GM18507 (cell line): ENCODE data around the gene CDH11.

ENCODE experiments used
- DNase-seq: peaks from one replicate; pipeline ENCODE4 v3.0.0; 2011; ENCODE audit warnings: low read depth; ENCODE audit not compliant: insufficient read length; ENCODE audit errors: extremely low spot score
- FAIRE-seq: peaks from 2 replicates; lab custom pipeline; 2011; peaks lifted over from hg19 to GRCh38; lab: Jason Lieb, UNC

CDH11 gene

DNA sequence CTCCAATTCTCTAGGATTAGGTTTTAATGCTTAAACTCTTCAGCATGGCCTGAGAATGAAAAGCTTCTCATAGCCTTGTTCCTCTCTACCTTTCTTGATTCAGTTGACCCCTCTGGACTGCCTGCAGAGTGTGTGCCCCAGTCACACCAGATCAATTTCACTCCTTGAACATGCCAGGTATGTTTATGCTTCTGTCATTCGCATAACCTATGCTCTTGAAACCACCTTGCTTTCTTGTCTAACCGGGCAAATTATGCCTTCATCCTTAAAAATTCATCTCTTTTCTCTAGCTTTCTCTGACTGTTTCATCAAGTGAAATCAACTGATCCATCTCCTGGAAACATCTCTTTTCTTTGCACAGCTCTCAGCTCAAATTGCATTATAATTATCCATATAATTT lies 42.3 kb downstream of the CDH11 start:
- no peak for DNase-seq
- no peak for FAIRE-seq

DNA sequence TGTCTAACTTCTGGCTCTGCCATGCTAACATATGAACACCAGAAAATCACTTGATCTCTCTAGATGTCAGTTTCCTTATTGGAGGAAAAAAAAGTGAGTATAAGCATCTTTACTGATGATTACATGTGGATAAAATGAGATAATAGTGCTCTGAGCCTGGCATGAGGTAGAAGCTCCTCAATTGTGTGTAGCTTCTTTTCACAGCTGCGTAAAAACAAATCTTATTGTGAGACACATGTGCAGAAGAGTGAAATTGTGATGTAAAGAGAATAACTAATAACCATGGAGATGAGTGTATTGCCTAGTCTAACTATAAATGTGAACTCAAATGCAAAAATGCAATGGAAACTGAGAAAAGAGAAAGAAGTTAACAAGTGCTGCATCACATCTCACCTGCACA lies 44.7 kb downstream of the CDH11 start:
- FAIRE-seq = no peak
- DNase-seq = no peak

DNA sequence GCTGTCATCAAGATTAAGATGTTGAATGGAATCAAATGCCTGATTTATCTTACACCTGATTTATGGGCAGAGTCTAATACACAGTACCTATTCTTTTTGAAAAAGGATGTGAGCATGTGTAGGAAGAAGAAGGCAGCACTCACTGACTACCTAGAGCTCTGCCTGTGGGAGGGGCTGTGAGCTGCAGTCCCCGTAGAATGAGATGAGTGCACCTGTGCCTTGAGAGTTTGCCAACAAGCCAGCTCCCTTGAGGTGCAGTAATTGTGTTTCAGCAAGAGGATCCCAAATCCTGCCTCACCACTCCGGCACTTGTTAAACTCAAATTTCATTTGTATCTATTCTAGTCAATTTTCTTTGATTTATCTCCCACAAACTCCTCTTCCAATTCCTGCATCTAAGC lies 46.0 kb downstream of the CDH11 start:
- DNase-seq (no peak), FAIRE-seq (no peak)

DNA sequence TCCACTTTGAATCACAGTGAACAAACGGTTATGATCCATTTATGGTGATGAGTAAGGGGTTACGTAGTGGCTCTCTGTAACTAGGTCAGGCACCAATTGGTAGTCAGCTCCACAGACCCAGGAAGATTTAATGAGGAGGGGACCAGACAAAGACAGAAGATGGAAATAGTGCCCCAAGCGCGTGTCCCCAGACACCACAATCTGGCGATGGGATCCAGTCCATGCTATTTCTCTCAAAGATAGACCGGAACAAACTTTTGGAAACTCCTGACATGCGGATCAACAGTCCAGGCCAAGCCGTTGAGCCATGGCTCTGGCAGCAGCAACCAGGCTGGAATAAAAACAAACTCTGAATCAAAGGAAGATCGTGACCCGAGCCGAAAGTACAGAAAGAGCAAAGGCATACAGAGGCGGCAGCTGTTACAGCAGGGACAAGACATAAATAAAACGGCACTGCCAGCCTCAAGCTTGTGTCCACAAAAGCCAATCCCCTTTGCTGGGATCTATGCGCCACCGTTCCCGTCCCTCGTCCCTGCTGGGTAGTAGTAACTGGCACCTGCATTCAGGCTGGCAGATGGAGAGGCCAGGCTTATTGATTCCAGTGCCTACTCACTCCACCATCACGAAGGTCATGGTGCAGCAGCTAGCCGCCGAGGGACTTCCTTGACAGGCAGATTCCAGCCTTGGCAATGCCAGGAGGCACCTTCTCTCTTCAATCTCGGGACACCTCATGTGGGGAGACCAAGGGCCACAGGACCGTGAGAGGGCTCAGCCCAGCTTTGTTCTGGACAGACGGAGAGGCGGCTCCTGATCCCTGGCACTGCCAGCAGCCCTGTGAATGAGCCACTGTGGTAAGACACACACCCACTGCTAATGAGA lies 50.2 kb downstream of the CDH11 start:
- no peak for FAIRE-seq
- DNase-seq = no peak

DNA sequence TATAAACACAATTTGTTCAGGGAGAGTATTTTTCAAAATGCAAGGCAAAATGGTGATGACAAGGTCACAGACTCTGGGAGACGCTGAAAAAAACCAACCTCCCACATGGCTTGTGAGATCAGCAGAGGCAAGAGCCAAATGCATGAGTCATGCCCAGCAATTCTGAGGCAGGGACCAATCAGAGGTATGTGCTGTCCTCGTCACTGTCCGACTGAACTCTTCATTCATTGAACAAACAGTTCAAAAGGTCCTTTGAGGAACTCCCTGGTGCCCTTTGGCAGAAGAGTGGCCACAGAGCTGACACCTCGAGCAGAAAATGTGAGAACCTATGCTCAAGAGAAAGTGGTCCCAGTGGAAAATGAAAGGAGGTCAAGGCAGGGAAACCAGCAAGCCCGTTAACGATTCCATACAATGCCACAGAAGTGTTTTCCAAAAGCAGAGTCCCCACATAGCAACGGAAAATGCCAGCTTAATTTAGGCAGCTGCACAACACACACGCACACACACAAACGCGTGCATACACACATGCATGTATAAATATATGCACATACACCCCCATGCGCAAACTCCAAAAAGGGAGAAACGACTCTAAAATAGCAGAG lies 50.9 kb downstream of the CDH11 start:
- DNase-seq (no peak), FAIRE-seq (no peak)

DNA sequence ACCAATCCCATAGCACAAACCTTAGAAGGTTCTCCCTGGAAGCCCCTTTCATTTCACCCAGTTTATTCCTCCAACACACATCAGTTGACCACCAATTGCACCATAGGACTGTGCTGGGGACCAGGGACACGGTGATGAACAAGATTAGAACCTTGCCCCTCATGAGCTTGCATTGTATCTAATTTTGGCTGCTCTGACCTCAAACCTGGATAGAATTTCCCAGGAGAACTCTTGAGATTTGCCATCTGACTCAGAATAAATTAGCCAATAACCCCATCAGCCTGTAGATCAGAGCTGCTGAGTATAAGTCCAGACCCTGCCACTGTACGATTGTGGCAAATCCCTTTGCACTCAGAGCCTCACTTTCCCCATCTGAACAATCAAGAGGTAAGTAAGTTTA lies 52.1 kb downstream of the CDH11 start:
- FAIRE-seq (no peak), DNase-seq (no peak)

DNA sequence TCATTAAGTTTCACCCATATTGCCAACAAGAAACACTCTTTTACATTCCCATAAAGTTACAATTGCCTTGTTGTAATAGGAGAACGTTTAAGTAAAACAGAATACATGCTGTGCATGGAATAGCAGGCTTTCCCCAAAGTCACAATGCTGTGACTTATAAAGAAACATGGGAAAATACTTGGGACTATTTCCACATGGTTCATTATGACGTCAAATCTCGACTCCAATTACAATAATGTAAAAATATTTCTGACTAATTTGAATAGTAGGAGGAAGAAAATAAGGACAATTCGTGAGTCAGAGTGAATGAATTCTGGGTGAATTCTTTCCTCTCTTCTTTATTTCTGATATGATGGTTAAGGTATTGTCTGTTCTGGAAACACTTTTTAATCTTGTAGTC lies 52.8 kb downstream of the CDH11 start:
- DNase-seq = no peak
- FAIRE-seq = no peak

DNA sequence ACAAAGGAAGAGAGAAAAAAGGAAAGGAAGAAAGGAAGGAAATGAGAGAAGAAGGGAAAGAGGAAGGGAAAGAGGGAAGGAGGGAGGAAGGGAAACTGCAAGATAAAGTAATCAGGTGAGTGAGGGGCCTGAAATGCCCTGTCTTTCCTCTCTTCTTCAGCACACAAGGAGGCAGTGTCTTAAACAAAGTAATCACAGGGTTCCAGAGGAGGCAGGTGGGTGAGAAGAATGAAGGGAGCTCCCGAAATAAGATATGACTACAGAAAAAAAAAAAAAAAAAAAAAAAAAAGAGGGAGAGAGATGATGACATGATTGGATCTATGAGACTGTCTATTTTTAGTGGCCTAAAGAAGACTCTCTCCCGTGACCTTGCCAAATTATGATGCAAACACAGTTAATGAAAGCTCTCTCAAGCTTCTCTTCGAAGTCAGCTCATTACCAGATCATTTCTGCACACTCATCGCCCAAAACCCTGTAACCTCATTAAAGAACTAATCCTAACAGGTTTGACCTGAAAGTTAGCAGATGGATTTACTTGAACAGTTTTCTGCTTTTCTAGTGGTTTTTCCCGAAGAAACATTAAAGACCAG lies 53.6 kb downstream of the CDH11 start:
- DNase-seq = no peak
- no peak for FAIRE-seq

DNA sequence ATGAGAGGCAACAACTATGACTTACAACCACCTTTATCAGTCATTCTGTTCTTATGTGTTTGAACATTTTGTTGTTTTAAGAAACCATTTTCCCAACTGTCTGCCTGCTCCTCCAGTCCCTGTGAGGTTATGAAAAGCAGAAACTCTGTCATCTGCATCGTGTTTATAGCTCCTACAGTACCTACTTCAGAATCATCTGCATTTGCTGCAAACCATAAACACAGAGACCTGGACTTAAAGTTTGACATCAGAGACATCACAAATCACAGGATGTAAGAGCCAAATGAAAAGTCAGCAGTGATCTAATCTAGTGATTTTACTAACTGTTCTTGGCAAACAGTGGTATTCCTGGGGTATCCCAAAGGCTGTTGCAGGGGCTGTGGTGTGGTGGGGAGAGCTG lies 55.2 kb downstream of the CDH11 start:
- DNase-seq (no peak), FAIRE-seq (no peak)

DNA sequence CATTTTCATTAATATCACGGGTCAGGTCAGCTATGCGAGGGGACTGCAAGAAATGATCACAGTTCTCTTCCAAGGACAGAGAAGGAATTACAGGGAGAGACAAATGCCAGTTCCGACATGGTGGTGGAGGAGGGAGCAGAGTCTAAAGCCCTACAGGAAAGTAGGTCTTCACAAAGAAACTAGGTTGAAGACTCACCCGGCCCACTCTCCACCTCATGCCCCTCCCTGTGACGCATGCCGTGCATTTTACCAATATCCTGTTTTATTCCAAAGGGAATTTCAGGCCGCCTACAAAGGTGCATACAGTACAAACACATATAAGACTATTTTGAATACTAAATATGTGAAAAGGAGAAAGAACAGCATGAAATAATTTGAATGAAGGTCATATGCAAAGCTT lies 56.8 kb downstream of the CDH11 start:
- FAIRE-seq (no peak), DNase-seq (no peak)

DNA sequence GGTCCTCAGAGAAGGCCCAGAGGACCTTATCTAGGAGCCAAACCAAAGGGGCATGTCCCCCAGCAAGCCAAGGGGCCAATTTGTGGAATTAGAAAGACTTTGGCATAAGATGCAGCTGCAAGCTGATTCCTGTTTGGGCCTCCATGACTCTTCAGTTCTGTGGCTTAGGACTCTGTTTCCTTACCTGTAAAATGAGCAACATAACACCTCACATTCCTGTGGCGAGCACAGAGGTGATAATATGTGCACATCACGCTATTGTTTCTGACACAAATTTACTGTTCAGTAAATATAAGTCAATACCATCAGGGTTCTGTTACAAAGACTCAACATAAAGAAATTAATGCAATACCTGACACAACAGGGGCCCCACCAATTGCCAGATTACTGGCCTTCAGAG lies 57.7 kb downstream of the CDH11 start:
- FAIRE-seq (no peak), DNase-seq (no peak)

DNA sequence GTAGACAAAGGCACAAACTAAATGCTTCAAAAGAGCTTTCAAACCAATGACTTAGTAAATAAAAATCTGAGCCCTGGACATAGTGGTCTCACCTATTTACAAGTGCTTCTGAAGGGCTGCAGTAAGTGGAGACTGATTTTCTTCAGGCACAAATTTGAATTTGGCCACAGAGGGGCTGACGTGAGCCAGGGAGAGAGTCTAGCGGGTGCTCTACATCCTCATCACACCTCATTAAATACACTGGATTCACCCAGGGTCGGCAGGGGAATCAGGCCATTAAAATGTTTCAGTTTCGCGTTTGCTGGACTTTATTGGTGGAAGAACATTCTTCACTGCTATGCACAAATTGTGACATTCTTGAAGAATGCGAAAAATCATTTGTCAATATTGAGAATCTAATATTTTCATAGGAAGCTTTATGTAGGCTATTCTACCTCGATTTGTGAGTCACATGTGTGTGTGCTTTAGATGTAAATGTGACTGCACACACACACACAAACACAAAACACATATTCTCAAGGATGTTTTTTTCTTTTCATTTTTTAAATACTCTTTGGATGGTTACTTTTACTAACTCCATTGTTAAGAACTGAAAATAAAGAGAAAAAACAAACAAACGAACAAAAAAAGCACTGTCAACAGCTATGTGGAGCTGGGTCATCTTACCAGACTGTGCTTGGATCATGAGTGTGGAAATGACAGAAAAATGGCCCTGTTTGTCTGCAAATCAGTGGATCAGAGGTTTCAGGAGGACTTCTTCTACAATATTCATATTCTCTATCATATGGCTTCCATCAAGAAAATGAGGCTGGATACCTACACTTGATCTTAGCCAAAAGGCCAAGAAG lies 58.9 kb downstream of the CDH11 start:
- no peak for FAIRE-seq
- no peak for DNase-seq

DNA sequence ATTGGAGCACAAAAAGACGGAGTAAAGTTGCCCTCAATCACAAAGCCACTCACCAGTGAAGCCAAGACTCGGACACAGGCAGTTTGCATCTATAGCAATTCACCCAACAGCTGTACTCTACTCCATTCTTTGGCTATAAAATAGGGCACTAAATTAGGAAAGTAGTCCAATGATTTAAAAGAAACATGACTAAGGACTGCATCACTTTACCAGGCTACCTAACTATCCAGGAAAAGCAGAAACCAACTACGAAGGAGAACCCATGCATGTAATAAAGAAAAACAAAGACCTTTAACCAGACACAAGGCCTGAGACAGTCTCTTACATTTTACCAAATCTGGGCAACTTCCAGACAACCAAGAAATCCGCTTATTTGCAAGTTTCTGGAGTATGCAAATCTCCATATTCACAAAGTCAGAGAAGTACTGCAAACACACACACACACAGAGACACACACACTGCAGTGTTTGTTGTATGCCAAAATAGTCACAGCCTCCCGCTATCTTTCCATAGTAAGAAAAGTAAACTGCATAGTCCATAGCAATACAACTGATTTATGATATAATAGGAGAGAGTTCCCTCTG lies 59.8 kb downstream of the CDH11 start:
- no peak for FAIRE-seq
- DNase-seq = no peak

DNA sequence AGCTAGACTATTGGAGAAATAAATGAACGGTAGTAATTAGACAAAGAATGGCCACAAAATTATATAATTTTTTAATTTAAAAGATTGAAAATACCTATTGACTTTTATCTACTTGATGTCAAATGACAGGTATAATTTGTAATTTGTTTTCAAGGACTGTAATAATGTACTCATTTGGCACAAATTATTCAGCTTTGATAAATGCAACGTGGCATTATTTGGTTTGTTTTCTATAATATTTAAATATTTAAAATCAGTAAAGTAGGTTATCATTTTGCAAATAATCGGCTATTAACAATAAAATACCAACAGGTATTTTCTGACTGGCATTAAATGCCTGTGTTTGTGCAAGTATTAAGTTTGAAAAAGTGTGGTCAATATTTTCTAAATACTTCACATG lies 60.6 kb downstream of the CDH11 start:
- FAIRE-seq = no peak
- no peak for DNase-seq

DNA sequence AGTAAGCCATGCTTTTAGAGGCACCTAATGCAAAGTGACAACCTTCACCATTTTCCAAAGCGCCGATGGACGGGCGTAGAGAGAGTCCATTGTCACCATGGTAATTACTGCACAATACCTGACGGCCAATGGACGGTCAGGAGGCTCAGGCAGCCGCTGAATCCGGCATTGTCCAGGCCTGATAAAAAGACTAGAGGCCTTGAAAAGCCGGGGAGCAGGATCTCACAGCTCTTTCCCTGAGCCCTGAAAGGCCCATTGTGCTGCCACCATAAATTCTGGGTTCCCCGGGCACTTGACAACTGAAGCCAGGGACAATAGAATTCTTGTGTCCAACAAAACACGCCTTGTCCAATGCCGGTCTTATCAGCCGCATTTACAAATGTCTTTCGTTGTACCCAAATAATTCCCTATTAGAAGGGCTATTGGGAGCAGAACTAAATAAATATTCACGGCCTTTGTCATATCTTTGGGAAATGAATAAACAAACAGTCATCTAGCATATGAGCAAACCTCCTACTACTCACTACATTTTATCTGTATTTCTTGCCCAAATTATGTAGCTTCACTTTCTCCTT lies 62.4 kb downstream of the CDH11 start:
- FAIRE-seq (no peak), DNase-seq (no peak)

DNA sequence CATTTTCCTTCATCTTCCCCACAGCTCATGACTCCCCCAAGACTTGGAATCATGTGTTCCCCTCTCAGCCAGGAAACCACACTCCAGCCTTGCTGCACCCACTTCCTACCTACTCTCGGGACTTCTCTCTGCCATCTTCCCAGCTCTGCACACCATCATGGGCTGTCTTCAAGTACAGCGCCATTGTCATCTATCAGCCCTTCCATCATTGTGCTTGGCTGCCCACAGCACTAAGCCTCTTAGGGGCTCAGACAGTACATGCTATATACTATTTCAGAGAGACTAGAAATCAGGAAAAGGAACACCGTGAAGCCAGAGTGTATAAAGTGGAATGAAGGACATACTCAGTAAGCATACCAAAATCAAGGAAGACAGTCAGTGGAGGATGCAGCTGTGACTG lies 64.7 kb downstream of the CDH11 start:
- no peak for DNase-seq
- FAIRE-seq = no peak

DNA sequence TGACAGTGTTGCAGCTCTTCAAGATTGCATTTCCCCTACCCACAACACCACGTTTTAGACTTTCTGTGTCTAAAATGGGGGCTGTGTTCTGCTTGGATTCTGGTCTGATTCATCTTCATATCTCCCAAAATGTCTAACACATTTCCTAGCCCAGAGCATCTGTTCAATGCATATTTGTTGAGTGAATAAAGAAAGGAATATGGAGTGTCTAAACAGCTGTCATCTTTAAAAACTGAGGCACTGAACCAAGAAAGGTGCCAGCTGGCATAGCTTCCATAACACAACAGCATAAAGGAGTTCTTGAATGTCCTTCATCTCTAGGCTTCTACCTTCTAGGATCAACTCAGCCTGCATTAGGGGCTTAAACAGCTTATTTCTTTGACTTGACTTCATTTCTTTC lies 67.4 kb downstream of the CDH11 start:
- DNase-seq = no peak
- no peak for FAIRE-seq

DNA sequence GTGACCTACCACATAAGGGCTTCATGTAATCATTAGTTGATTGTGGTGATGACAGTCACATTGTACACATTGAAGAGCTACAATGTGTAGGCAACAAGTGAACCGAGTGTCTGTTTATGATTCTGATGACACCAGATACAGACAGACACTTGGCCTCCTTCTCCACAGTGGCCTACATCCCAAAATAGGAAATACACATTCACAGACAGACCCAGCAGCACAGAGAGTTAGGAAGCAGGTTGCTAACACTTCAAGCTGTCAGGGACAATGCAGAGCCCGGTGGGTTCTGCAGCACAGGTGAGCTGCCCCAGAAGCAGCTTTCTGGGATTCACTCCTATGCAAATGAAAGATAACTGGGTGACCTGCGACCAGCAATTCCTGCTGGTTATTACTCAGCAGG lies 72.2 kb downstream of the CDH11 start:
- DNase-seq = no peak
- no peak for FAIRE-seq

DNA sequence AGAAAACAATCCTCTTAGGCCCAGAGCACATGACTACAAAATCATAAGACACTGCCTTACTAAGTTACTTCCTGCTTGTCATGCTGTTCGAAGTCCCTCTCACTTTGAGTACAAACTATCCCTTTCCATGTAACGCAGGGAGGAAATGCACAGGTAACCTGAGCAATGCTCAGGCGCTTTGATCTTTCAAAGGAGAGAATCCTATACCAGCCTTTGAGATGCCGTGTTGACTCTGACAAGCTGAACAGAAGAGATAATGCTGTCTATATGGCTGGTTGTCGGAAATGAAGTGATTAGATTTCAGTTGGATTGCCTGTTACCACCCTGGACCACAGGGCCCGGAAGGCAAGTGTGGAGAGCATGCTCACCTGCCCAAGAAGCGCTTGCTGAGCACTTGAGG lies 75.9 kb downstream of the CDH11 start:
- FAIRE-seq (no peak), DNase-seq (no peak)

DNA sequence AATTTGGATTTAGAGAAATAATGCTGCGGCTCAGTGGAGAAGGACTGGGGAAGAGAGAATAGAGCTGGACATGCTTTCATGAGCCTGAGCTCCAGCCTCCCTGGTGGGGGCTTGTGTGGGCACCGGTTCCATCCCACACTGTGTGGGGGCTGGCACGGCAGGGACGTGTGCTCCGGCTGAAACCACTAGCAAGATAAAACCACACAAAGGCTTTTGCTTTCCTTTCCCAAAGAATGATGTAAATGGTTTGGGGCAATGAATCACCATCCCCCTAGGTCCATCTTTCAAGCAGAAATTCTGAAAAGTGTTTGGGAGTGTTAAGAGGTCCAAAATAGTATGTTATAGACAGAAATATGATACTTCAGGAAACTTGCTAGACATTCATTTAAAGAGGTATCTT lies 77.0 kb downstream of the CDH11 start:
- FAIRE-seq = no peak
- DNase-seq = no peak
